Middle frontal gyrus (tissue), 1 donor: ENCODE measurements around the gene QRICH1.
"Not testable (repeated sequence)": the region's sequence is repeated elsewhere in the genome, so short reads cannot be mapped to it uniquely, and the experiment has no call there.

Source experiments
- DNase-seq: peaks from one replicate; pipeline ENCODE4 v3.0.0-alpha.2; 2015; ENCODE audit warnings: low spot score; ENCODE audit errors: extremely low spot score

QRICH1 gene

GRCh38 chr3:49017229-49017970 lies 76.5 kb downstream of the QRICH1 start:
- no peak for DNase-seq

- no peak for DNase-seq
These were observed 77.2 kb downstream of the QRICH1 start for GRCh38 chr3:49016414-49017228.

GRCh38 chr3:49015765-49016164 lies 78.1 kb downstream of the QRICH1 start:
- DNase-seq = no peak

- no peak for DNase-seq
These were observed 78.8 kb downstream of the QRICH1 start for GRCh38 chr3:49015072-49015471.

- DNase-seq = no peak
These were observed 79.9 kb downstream of the QRICH1 start for GRCh38 chr3:49013738-49014660.

GRCh38 chr3:49013113-49013737 lies 80.6 kb downstream of the QRICH1 start:
- no peak for DNase-seq

GRCh38 chr3:49012441-49013017 lies 81.3 kb downstream of the QRICH1 start:
- DNase-seq = no peak

- DNase-seq = no peak
These were observed 84.5 kb downstream of the QRICH1 start for GRCh38 chr3:49009396-49009795.

GRCh38 chr3:49008627-49009026 lies 85.2 kb downstream of the QRICH1 start:
- not testable (repeated sequence) for DNase-seq

- DNase-seq = no peak
These were observed 85.9 kb downstream of the QRICH1 start for GRCh38 chr3:49007771-49008528.

GRCh38 chr3:49007068-49007770 lies 86.7 kb downstream of the QRICH1 start, which contains the start of gene WDR6:
Gene WDR6, plus strand, starts transcription at chr3:49007391. Its CDS starts 41 bp downstream, at chr3:49007432.
- peak; percentile 89 for DNase-seq

- DNase-seq = no peak
These were observed 87.3 kb downstream of the QRICH1 start for GRCh38 chr3:49006408-49007067.

- DNase-seq = no peak
These were observed 87.9 kb downstream of the QRICH1 start for GRCh38 chr3:49005998-49006397.

GRCh38 chr3:49005303-49005680 lies 88.6 kb downstream of the QRICH1 start:
- no peak for DNase-seq

GRCh38 chr3:49004352-49005302 lies 89.2 kb downstream of the QRICH1 start:
- no peak for DNase-seq

- no peak for DNase-seq
These were observed 92.7 kb downstream of the QRICH1 start for GRCh38 chr3:49001155-49001554.

- DNase-seq = no peak
These were observed 94.6 kb downstream of the QRICH1 start for GRCh38 chr3:48999085-48999858.
